Thoracic aorta (tissue), 2 donors: ENCODE data around the gene LARP4. TPM values are rescaled to one million over a fixed set of nuclear protein-coding genes. Genes with fewer than 3 reads are reported as not detected.
A peak's percentile ranks its signal among the peaks of the same experiment; 100 is the strongest.
"Not testable (repeated sequence)": the region's sequence is repeated elsewhere in the genome, so short reads cannot be mapped to it uniquely, and the experiment has no call there.

Experiments used
- ATAC-seq: fragments of 150-250 bp; one replicate; pipeline ENCODE4 v1.8.0; 2017; ENCODE audit warnings: low read depth; ENCODE audit not compliant: insufficient number of reproducible peaks, low FRiP score
- DNase-seq: peaks from one replicate; pipeline ENCODE4 v3.0.0-alpha.2; 2020; ENCODE audit warnings: low spot score
- H3K27ac ChIP-seq, 2 donors: fragments of 200-600 bp; sonication (generic); 1 replicate in 1 of 2; 2 replicates in 1 of 2; pipeline ENCODE4 v1.5.1; 2016; ENCODE audit warnings: mild to moderate bottlenecking in 2 of 2, moderate library complexity in 2 of 2
- H3K27me3 ChIP-seq: fragments of 200-600 bp; sonication (generic); replicated peaks from 2 replicates; pipeline ENCODE4 v1.6.0; 2016; ENCODE audit warnings: mild to moderate bottlenecking; ENCODE audit not compliant: insufficient read depth
- H3K36me3 ChIP-seq: fragments of 200-600 bp; sonication (generic); one replicate; pipeline ENCODE4 v1.5.1; 2016
- H3K4me1 ChIP-seq, 2 donors: fragments of 200-600 bp; sonication (generic); 1 replicate in 1 of 2; 2 replicates in 1 of 2; pipeline versions ENCODE4 v1.5.1 to v1.6.0; 2016; ENCODE audit warnings: low read depth in 2 of 2, mild to moderate bottlenecking in 1 of 2; ENCODE audit not compliant: control insufficient read depth in 1 of 2
- H3K4me3 ChIP-seq: fragments of 200-600 bp; sonication (generic); 2 replicates; pipeline ENCODE4 v1.5.1; 2016; ENCODE audit warnings: mild to moderate bottlenecking
- H3K9me3 ChIP-seq: fragments of 200-600 bp; sonication (generic); 2 replicates; pipeline ENCODE4 v1.5.1; 2016
- total RNA-seq, 2 donors: library from RNA; depleted of rRNA; stranded (reverse); fragments of >200 nt; gene quantifications; one replicate each; pipeline versions ENCODE4 v1.1.0 to v1.2.3, GENCODE V29; 2016
- TF ChIP-seq, protein P1 (sequence below): fragments of 200-600 bp; sonication (generic); IDR thresholded peaks from one replicate; pipeline ENCODE4 v1.5.1; 2019; ENCODE audit warnings: antibody characterized with exemption

LARP4 gene
- total RNA-seq, 2 donors from 2014 or later = 13.1 to 73.5 TPM

- no peak overlapping the region for H3K4me3 ChIP-seq
- TF ChIP-seq, protein P1, sequence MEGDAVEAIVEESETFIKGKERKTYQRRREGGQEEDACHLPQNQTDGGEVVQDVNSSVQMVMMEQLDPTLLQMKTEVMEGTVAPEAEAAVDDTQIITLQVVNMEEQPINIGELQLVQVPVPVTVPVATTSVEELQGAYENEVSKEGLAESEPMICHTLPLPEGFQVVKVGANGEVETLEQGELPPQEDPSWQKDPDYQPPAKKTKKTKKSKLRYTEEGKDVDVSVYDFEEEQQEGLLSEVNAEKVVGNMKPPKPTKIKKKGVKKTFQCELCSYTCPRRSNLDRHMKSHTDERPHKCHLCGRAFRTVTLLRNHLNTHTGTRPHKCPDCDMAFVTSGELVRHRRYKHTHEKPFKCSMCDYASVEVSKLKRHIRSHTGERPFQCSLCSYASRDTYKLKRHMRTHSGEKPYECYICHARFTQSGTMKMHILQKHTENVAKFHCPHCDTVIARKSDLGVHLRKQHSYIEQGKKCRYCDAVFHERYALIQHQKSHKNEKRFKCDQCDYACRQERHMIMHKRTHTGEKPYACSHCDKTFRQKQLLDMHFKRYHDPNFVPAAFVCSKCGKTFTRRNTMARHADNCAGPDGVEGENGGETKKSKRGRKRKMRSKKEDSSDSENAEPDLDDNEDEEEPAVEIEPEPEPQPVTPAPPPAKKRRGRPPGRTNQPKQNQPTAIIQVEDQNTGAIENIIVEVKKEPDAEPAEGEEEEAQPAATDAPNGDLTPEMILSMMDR = no peak
- peaks cover 8 to 19% of the 10 kb centered on the region in 2 donors for H3K4me1 ChIP-seq
- ATAC-seq (no peak), DNase-seq (no peak)
- no peak overlapping the region for H3K27ac ChIP-seq
- no peaks in the 10 kb centered on the region for H3K36me3 ChIP-seq
- no peaks in the 10 kb centered on the region for H3K9me3 ChIP-seq
- no peaks in the 10 kb centered on the region for H3K27me3 ChIP-seq
Observed at GRCh38 chr12:50517421-50518048, 116.8 kb downstream of the LARP4 start.

GRCh38 chr12:50518090-50518489, 117.4 kb downstream of the LARP4 start:
- no peak overlapping the region for H3K4me3 ChIP-seq
- DNase-seq (no peak), ATAC-seq (no peak)
- peaks cover 8 to 19% of the 10 kb centered on the region in 2 donors for H3K4me1 ChIP-seq
- no peaks in the 10 kb centered on the region for H3K9me3 ChIP-seq
- no peaks in the 10 kb centered on the region for H3K27me3 ChIP-seq
- TF ChIP-seq, protein P1 = no peak
- no peak overlapping the region for H3K27ac ChIP-seq
- H3K36me3 ChIP-seq = no peaks in the 10 kb centered on the region

DNA sequence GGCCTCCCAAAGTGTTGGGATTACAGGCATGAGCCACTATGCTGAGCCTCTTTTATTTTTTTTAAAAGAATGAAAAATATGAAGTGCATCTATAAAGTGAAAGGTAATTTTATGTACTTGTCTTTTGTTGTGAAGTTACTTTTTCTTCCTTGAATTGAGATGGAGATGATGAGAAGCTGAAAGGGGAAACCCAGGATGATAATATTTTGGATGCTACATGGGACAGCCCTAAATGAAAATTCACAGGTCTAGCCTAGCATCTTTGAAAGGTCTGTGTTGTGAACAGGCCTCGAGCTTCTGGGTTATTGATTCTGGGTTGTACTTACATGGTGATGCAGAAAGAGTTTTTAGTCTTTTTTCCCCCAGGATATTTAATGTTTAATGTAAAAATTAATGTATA, 118.7 kb downstream of the LARP4 start:
- TF ChIP-seq, protein P1 = no peak

DNA sequence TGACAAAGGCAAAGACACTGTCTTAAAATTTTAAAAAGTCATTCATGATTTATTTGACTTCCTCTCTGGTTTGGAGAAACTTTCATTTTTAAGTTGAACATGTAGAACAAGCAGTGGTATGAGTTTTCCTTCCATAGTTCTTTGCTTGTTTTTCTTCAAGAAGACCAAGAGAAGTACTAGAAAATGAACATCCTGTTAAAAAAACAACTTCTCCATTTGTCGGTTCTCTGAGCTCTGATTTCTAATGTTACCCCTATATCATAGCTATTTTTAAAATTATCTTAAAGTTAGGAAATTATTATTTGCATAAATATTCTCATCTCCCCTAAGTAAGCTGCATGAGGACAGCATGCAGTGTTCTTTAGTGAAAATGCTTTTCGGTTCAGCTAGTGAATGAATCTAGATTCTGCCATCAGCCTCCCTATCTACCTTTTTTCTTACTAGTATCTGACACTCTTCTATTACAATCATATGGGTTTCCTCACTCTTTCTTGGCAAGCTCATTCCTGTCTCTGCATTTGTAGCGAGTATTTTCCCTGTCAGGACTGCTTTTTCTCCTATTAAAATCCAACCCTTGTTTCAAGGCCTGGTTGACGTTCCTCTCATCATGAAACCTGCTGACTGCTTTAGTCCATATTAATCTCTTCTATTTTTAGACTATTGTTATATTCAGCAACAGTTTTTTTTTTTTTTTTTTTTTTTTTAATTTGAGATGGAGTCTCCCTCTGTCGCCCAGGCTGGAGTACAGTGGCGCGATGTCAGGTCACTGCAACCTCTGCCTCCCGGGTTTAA, 119.9 kb downstream of the LARP4 start:
- no peak for ATAC-seq
- no peak overlapping the region for H3K4me3 ChIP-seq
- TF ChIP-seq, protein P1 = no peak
- H3K9me3 ChIP-seq = no peaks in the 10 kb centered on the region
- peak overlapping the region in 1 of 2 donors; percentile 14 for H3K27ac ChIP-seq
- H3K4me1 ChIP-seq = peaks cover 8 to 19% of the 10 kb centered on the region in 2 donors
- no peak for DNase-seq
- H3K27me3 ChIP-seq = no peaks in the 10 kb centered on the region
- no peaks in the 10 kb centered on the region for H3K36me3 ChIP-seq

More for the DNA sequence above, 118.7 kb downstream of the LARP4 start:
- Histone ChIP-seq H3K27ac (no peak overlapping the region), H3K27me3 (no peaks in the 10 kb centered on the region), H3K36me3 (no peaks in the 10 kb centered on the region), H3K4me3 (no peak overlapping the region), H3K4me1 (peaks cover 8 to 19% of the 10 kb centered on the region in 2 donors), H3K9me3 (no peaks in the 10 kb centered on the region)
- ATAC-seq (no peak), DNase-seq (no peak)

GRCh38 chr12:50521781-50522180, 121.1 kb downstream of the LARP4 start:
- H3K9me3 ChIP-seq, H3K4me3 ChIP-seq, H3K27me3 ChIP-seq, H3K27ac ChIP-seq, ATAC-seq, DNase-seq, H3K36me3 ChIP-seq: not testable (repeated sequence)
- peaks cover 8 to 19% of the 10 kb centered on the region in 2 donors for H3K4me1 ChIP-seq
